HepG2 (cell line): ENCODE data around the gene FNDC10. TPM values are rescaled to one million over a fixed set of nuclear protein-coding genes. Genes with fewer than 3 reads are reported as not detected.

Experiments used
- ARID3A ChIP-seq: IDR thresholded peaks from 2 replicates; pipeline ENCODE4 v1.6.1; 2012; ENCODE audit warnings: low read depth, low read length, improper control_type of control experiment
- DZIP1 ChIP-seq: sonication (generic); formaldehyde crosslinking; IDR thresholded peaks from 2 replicates; pipeline ENCODE4 v1.5.0; 2020; ENCODE audit warnings: mild to moderate bottlenecking, missing genetic modification reagents
- IKZF5 ChIP-seq: IDR thresholded peaks from 2 replicates; pipeline ENCODE4 v1.6.1; 2018; ENCODE audit warnings: missing genetic modification reagents, mild to moderate bottlenecking, missing compliant biosample characterization
- IRX3 ChIP-seq: sonication (generic); formaldehyde crosslinking; IDR thresholded peaks from 2 replicates; pipeline ENCODE4 v1.8.1; 2023; ENCODE audit warnings: mild to moderate bottlenecking, low read depth, missing genetic modification reagents, borderline replicate concordance
- MATR3 ChIP-seq: sonication (generic); formaldehyde crosslinking; IDR thresholded peaks from 2 replicates; pipeline ENCODE4 v1.4.0; 2020; ENCODE audit warnings: missing genetic modification reagents
- MBNL3 ChIP-seq: fragments of 250-450 bp; sonication (Bioruptor Pico); conservative IDR thresholded peaks from 2 replicates; pipeline ENCODE4 v1.8.0; 2022; ENCODE audit warnings: mild to moderate bottlenecking, inconsistent platforms
- NCOR1 ChIP-seq: fragments of 200-600 bp; sonication (generic); IDR thresholded peaks from 2 replicates; pipeline ENCODE4 v1.7.0; 2017; ENCODE audit warnings: antibody characterized with exemption, low read length, borderline replicate concordance
- RXRA ChIP-seq: sonication (generic); formaldehyde crosslinking; IDR thresholded peaks from 2 replicates; pipeline ENCODE4 v1.5.1; 2020; ENCODE audit warnings: missing genetic modification reagents
- SAP130 ChIP-seq: IDR thresholded peaks from 2 replicates; pipeline ENCODE4 v1.6.1; 2016; ENCODE audit warnings: low read depth
- SP1 ChIP-seq, 2 experiments: fragments of 450-650 bp in 1 of 2; sonication (generic) in 1 of 2; formaldehyde crosslinking in 1 of 2; IDR thresholded peaks; 2 replicates each; pipeline versions ENCODE4 v1.4.0 to v1.6.1; 2016 to 2020; ENCODE audit warnings: missing genetic modification reagents in 1 of 2
- TFDP1 ChIP-seq: IDR thresholded peaks from 2 replicates; pipeline ENCODE4 v1.6.1; 2016; ENCODE audit warnings: missing compliant biosample characterization, missing genetic modification reagents, borderline replicate concordance
- ZFP82 ChIP-seq: sonication (generic); formaldehyde crosslinking; IDR thresholded peaks from 2 replicates; pipeline ENCODE4 v1.5.1; 2020; ENCODE audit warnings: mild to moderate bottlenecking, missing genetic modification reagents, borderline replicate concordance
- ZNF256 ChIP-seq: sonication (generic); formaldehyde crosslinking; conservative IDR thresholded peaks from 2 replicates; pipeline ENCODE4 v1.4.0; 2020; ENCODE audit warnings: missing genetic modification reagents
- ZNF761 ChIP-seq: sonication (generic); formaldehyde crosslinking; conservative IDR thresholded peaks from 2 replicates; pipeline ENCODE4 v1.4.0; 2020; ENCODE audit warnings: mild to moderate bottlenecking, missing genetic modification reagents
- ZZZ3 ChIP-seq: sonication (generic); formaldehyde crosslinking; IDR thresholded peaks from 2 replicates; pipeline ENCODE4 v1.4.0; 2020; ENCODE audit warnings: missing genetic modification reagents, mild to moderate bottlenecking, borderline replicate concordance
- polyA plus RNA-seq, 8 experiments: library from polyadenylated mRNA; depleted of rRNA in 3 of 8; stranded (reverse) in 7 of 8; unstranded in 1 of 8; fragments of >200 nt; fragmentation: Illumina TruSeq in 4 of 8; extraction: Trizol in 4 of 8; gene quantifications; 2 replicates each; pipeline versions ENCODE4 v1.2.1 to v1.2.3, GENCODE V29; 2011 to 2016; ENCODE audit warnings: low read depth in 4 of 8, missing spikeins in 1 of 8, mixed read lengths in 1 of 8; ENCODE audit not compliant: insufficient read depth in 1 of 8
- total RNA-seq, 5 experiments: library from RNA; depleted of rRNA; stranded (reverse); fragments of >200 nt; fragmentation: Illumina TruSeq; extraction: Trizol; gene quantifications; 2 replicates each; pipeline ENCODE4 v1.2.3, GENCODE V29; 2016; ENCODE audit warnings: low read depth in 1 of 5
- TF ChIP-seq, protein P1 (sequence below), 2 experiments: sonication (generic) in 1 of 2; formaldehyde crosslinking in 1 of 2; IDR thresholded peaks; 2 replicates each; pipeline versions ENCODE4 v1.4.0 to v1.6.1; 2016 to 2020; ENCODE audit warnings: borderline replicate concordance in 1 of 2, low read depth in 1 of 2, mild to moderate bottlenecking in 1 of 2, missing genetic modification reagents in 1 of 2

The FNDC10 gene
- total and polyA plus RNA-seq, 2 of the 13 experiments (the other 11 are each of a cell fraction or from before 2014, with no cell fraction given) = 2.2 to 2.5 TPM

- TF ChIP-seq, protein P1, sequence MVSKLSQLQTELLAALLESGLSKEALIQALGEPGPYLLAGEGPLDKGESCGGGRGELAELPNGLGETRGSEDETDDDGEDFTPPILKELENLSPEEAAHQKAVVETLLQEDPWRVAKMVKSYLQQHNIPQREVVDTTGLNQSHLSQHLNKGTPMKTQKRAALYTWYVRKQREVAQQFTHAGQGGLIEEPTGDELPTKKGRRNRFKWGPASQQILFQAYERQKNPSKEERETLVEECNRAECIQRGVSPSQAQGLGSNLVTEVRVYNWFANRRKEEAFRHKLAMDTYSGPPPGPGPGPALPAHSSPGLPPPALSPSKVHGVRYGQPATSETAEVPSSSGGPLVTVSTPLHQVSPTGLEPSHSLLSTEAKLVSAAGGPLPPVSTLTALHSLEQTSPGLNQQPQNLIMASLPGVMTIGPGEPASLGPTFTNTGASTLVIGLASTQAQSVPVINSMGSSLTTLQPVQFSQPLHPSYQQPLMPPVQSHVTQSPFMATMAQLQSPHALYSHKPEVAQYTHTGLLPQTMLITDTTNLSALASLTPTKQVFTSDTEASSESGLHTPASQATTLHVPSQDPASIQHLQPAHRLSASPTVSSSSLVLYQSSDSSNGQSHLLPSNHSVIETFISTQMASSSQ (IDR thresholded peaks at IDR 0.05; ENCODE audit: low read depth) = peak; percentile 48; the same call in 1 of the 2 replicates
- TF ChIP-seq, protein P1 (CRISPR knock-in tag; IDR thresholded peaks at IDR 0.05; ENCODE audit: borderline replicate concordance) = no peak
- TF ChIP-seq ZZZ3 (CRISPR knock-in tag) = no peak
- no peak for TF ChIP-seq IKZF5
- TF ChIP-seq ARID3A = no peak
- TF ChIP-seq SAP130 = peak; percentile 53; the same call in 1 of the 2 replicates
- no peak for TF ChIP-seq ZFP82 (CRISPR knock-in tag)
- no peak for TF ChIP-seq RXRA
- TF ChIP-seq MBNL3 (CRISPR knock-in tag) = no peak
- TF ChIP-seq ZNF761 (CRISPR knock-in tag) = no peak
- no peak for TF ChIP-seq IRX3 (CRISPR knock-in tag)
- no peak for TF ChIP-seq SP1 (IDR thresholded peaks at IDR 0.05)
- no peak for TF ChIP-seq SP1 (CRISPR knock-in tag; IDR thresholded peaks at IDR 0.05)
- TF ChIP-seq NCOR1 = no peak
- TF ChIP-seq TFDP1 = no peak
- no peak for TF ChIP-seq DZIP1
- TF ChIP-seq ZNF256 (CRISPR knock-in tag) = no peak
- TF ChIP-seq MATR3 (CRISPR knock-in tag) = no peak
These were observed 14.4 kb upstream of the FNDC10 start (continued) for GRCh38 chr1:1614204-1614953.
